WTC11 (cell line): ENCODE measurements around the gene SEL1L. TPM values are rescaled to one million over a fixed set of nuclear protein-coding genes. Genes with fewer than 3 reads are reported as not detected.

Experiments used
- ATAC-seq: fragments of 200-7000 bp; cut with Tn5 transposase; 2 replicates; pipeline ENCODE4 v1.10.0; 2021; ENCODE audit warnings: mild to moderate bottlenecking, moderate library complexity
- CTCF ChIA-PET: fragments of 300-600 bp; sonication (Branson Sonifier 250); formaldehyde crosslinking; loops from one replicate; lab custom pipeline; 2021; ENCODE audit warnings: antibody characterized with exemption; lab: Charles Lee
- POLR2A ChIA-PET: fragments of 350-600 bp; sonication (Branson Sonifier 250); formaldehyde crosslinking; loops from one replicate; lab custom pipeline; 2021; ENCODE audit warnings: antibody characterized with exemption; lab: Charles Lee
- DNase-seq: peaks from one replicate; pipeline ENCODE4 v3.0.0; 2021; ENCODE audit warnings: low spot score
- H3K27ac Mint-ChIP-seq: 2 replicates; pipeline ENCODE4 v1.8.0; 2021; ENCODE audit warnings: mixed read lengths
- H3K27me3 Mint-ChIP-seq: 2 replicates; pipeline ENCODE4 v1.8.0; 2021; ENCODE audit warnings: low read depth, mild to moderate bottlenecking, moderate library complexity, mixed read lengths
- H3K36me3 Mint-ChIP-seq: 2 replicates; pipeline ENCODE4 v1.8.0; 2021; ENCODE audit warnings: mixed read lengths
- H3K4me1 Mint-ChIP-seq: 2 replicates; pipeline ENCODE4 v1.8.0; 2022; ENCODE audit warnings: mixed read lengths
- H3K4me3 Mint-ChIP-seq: 2 replicates; pipeline ENCODE4 v1.8.0; 2021; ENCODE audit warnings: mild to moderate bottlenecking, moderate library complexity, mixed read lengths
- H3K9me3 Mint-ChIP-seq: 2 replicates; pipeline ENCODE4 v1.8.0; 2021; ENCODE audit warnings: mixed read lengths
- ESRRA ChIP-seq: sonication (generic); formaldehyde crosslinking; IDR thresholded peaks from 2 replicates; pipeline ENCODE4 v1.8.1; 2022; ENCODE audit warnings: mild to moderate bottlenecking, missing genetic modification reagents, borderline replicate concordance
- FOXJ3 ChIP-seq: sonication (generic); formaldehyde crosslinking; IDR thresholded peaks from 2 replicates; pipeline ENCODE4 v1.9.0; 2021; ENCODE audit warnings: missing genetic modification reagents, mild to moderate bottlenecking, borderline replicate concordance
- FOXP1 ChIP-seq: sonication (generic); formaldehyde crosslinking; IDR thresholded peaks from 2 replicates; pipeline ENCODE4 v1.8.0; 2022; ENCODE audit warnings: missing genetic modification reagents, mild to moderate bottlenecking, moderate library complexity, borderline replicate concordance
- GRHL2 ChIP-seq: fragments of 250-450 bp; sonication (Bioruptor Pico); IDR thresholded peaks from 2 replicates; pipeline ENCODE4 v1.8.0; 2022; ENCODE audit warnings: mild to moderate bottlenecking, moderate library complexity; ENCODE audit not compliant: insufficient replicate concordance, severe bottlenecking
- MLX ChIP-seq: sonication (generic); formaldehyde crosslinking; IDR thresholded peaks from 2 replicates; pipeline ENCODE4 v1.8.1; 2023; ENCODE audit warnings: mild to moderate bottlenecking, missing genetic modification reagents, moderate library complexity
- NFE2L1 ChIP-seq: sonication (generic); formaldehyde crosslinking; IDR thresholded peaks from 2 replicates; pipeline ENCODE4 v1.8.1; 2023; ENCODE audit warnings: missing genetic modification reagents
- NFYB ChIP-seq: sonication (generic); formaldehyde crosslinking; conservative IDR thresholded peaks from 2 replicates; pipeline ENCODE4 v1.8.0; 2022; ENCODE audit warnings: low read depth, missing genetic modification reagents
- PRRX2 ChIP-seq: fragments of 250-450 bp; sonication (Bioruptor Pico); IDR thresholded peaks from 2 replicates; pipeline ENCODE4 v1.8.0; 2021; ENCODE audit warnings: mild to moderate bottlenecking
- RELA ChIP-seq: sonication (generic); formaldehyde crosslinking; IDR thresholded peaks from 2 replicates; pipeline ENCODE4 v1.8.1; 2022; ENCODE audit warnings: missing genetic modification reagents, mild to moderate bottlenecking, borderline replicate concordance
- RORB ChIP-seq: fragments of 250-450 bp; sonication (Bioruptor Pico); IDR thresholded peaks from 2 replicates; pipeline ENCODE4 v1.9.0; 2021; ENCODE audit warnings: mild to moderate bottlenecking
- SMAD4 ChIP-seq: sonication (generic); formaldehyde crosslinking; IDR thresholded peaks from 2 replicates; pipeline ENCODE4 v1.8.0; 2022; ENCODE audit warnings: mild to moderate bottlenecking, missing genetic modification reagents
- USF1 ChIP-seq: sonication (generic); formaldehyde crosslinking; IDR thresholded peaks from 2 replicates; pipeline ENCODE4 v1.8.0; 2022; ENCODE audit warnings: mild to moderate bottlenecking, missing genetic modification reagents
- ZNF281 ChIP-seq: sonication (generic); formaldehyde crosslinking; IDR thresholded peaks from 2 replicates; pipeline ENCODE4 v1.8.0; 2023; ENCODE audit warnings: mild to moderate bottlenecking, missing genetic modification reagents
- total RNA-seq: library from RNA; stranded (reverse); gene quantifications from 3 replicates; pipeline ENCODE4 v1.2.3, GENCODE V29; 2021
- TF ChIP-seq, protein P1 (sequence below): fragments of 250-450 bp; sonication (Bioruptor Pico); IDR thresholded peaks from 2 replicates; pipeline ENCODE4 v1.9.0; 2021; ENCODE audit warnings: mild to moderate bottlenecking
- TF ChIP-seq, protein P2 (sequence below): sonication (generic); formaldehyde crosslinking; IDR thresholded peaks from 2 replicates; pipeline ENCODE4 v1.8.0; 2022; ENCODE audit warnings: missing genetic modification reagents
- TF ChIP-seq, protein P3 (sequence below): fragments of 250-450 bp; sonication (Bioruptor Pico); conservative IDR thresholded peaks from 2 replicates; pipeline ENCODE4 v1.9.0; 2021; ENCODE audit warnings: mild to moderate bottlenecking

The SEL1L gene
- total RNA-seq, 1 experiment from 2014 or later, result 29.1 TPM

- H3K9me3 Mint-ChIP-seq, result no peaks in the 10 kb centered on the region
- peaks cover 19% of the 10 kb centered on the region for H3K4me1 Mint-ChIP-seq
- no peak for DNase-seq
- CTCF ChIA-PET, result no interaction called here
- H3K27ac Mint-ChIP-seq, result no peak overlapping the region
- TF ChIP-seq FOXP1 (CRISPR knock-in tag), result no peak
- TF ChIP-seq SMAD4 (CRISPR knock-in tag), result no peak
- no peak for TF ChIP-seq ZNF281 (CRISPR knock-in tag)
- TF ChIP-seq, protein P1, sequence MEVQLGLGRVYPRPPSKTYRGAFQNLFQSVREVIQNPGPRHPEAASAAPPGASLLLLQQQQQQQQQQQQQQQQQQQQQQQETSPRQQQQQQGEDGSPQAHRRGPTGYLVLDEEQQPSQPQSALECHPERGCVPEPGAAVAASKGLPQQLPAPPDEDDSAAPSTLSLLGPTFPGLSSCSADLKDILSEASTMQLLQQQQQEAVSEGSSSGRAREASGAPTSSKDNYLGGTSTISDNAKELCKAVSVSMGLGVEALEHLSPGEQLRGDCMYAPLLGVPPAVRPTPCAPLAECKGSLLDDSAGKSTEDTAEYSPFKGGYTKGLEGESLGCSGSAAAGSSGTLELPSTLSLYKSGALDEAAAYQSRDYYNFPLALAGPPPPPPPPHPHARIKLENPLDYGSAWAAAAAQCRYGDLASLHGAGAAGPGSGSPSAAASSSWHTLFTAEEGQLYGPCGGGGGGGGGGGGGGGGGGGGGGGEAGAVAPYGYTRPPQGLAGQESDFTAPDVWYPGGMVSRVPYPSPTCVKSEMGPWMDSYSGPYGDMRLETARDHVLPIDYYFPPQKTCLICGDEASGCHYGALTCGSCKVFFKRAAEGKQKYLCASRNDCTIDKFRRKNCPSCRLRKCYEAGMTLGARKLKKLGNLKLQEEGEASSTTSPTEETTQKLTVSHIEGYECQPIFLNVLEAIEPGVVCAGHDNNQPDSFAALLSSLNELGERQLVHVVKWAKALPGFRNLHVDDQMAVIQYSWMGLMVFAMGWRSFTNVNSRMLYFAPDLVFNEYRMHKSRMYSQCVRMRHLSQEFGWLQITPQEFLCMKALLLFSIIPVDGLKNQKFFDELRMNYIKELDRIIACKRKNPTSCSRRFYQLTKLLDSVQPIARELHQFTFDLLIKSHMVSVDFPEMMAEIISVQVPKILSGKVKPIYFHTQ, result no peak
- no peak for TF ChIP-seq PRRX2
- ATAC-seq, result no peak
- no peaks in the 10 kb centered on the region for H3K27me3 Mint-ChIP-seq
- H3K4me3 Mint-ChIP-seq, result no peak overlapping the region
- H3K36me3 Mint-ChIP-seq, result peaks cover 32% of the 10 kb centered on the region
- POLR2A ChIA-PET, result no interaction called here
Measured at GRCh38 chr14:81506487-81506886, 27.2 kb downstream of the SEL1L start.

GRCh38 chr14:81504864-81505263, 28.8 kb downstream of the SEL1L start:
- peaks cover 32% of the 10 kb centered on the region for H3K36me3 Mint-ChIP-seq
- TF ChIP-seq RORB (CRISPR knock-in tag) (no peak), MLX (CRISPR knock-in tag) (no peak), ESRRA (CRISPR knock-in tag) (no peak), RELA (CRISPR knock-in tag) (no peak), NFE2L1 (no peak), FOXP1 (CRISPR knock-in tag) (no peak), NFYB (no peak), USF1 (CRISPR knock-in tag) (no peak), FOXJ3 (CRISPR knock-in tag) (no peak), GRHL2 (no peak)
- TF ChIP-seq, protein P2, sequence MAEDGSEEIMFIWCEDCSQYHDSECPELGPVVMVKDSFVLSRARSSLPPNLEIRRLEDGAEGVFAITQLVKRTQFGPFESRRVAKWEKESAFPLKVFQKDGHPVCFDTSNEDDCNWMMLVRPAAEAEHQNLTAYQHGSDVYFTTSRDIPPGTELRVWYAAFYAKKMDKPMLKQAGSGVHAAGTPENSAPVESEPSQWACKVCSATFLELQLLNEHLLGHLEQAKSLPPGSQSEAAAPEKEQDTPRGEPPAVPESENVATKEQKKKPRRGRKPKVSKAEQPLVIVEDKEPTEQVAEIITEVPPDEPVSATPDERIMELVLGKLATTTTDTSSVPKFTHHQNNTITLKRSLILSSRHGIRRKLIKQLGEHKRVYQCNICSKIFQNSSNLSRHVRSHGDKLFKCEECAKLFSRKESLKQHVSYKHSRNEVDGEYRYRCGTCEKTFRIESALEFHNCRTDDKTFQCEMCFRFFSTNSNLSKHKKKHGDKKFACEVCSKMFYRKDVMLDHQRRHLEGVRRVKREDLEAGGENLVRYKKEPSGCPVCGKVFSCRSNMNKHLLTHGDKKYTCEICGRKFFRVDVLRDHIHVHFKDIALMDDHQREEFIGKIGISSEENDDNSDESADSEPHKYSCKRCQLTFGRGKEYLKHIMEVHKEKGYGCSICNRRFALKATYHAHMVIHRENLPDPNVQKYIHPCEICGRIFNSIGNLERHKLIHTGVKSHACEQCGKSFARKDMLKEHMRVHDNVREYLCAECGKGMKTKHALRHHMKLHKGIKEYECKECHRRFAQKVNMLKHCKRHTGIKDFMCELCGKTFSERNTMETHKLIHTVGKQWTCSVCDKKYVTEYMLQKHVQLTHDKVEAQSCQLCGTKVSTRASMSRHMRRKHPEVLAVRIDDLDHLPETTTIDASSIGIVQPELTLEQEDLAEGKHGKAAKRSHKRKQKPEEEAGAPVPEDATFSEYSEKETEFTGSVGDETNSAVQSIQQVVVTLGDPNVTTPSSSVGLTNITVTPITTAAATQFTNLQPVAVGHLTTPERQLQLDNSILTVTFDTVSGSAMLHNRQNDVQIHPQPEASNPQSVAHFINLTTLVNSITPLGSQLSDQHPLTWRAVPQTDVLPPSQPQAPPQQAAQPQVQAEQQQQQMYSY, result no peak
- TF ChIP-seq, protein P3, sequence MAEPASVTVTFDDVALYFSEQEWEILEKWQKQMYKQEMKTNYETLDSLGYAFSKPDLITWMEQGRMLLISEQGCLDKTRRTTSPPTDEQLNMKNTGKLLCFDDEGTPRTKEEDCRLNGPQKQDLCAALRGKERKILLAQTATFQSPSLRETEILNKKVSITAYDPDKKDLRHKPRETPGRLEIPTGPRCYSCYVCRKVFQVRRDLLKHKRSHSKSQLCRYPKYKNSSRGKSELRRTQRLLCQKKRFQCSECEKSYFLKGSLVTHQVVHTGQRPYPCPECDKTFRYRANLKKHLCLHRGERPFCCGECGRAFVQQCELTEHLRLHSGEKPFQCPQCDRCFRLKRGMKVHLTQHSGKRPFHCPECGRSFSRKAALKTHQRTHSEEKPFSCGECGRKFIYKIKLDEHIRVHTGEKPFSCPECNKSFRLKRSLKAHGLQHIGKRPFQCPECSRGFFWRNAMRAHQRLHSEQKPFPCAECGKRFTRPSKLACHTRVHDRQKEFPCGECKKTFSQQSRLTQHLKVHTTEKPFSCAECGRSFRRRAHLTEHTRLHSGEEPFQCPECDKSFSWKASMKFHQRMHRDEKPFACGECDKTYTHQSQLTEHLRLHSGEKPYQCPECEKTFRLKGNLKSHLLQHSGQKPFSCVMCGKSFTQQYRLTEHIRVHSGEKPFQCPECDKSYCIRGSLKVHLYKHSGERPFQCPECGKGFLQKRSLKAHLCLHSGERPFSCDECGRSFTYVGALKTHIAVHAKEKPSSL (CRISPR knock-in tag), result no peak
- no peaks in the 10 kb centered on the region for H3K27me3 Mint-ChIP-seq
- no peaks in the 10 kb centered on the region for H3K9me3 Mint-ChIP-seq
- DNase-seq, result no peak
- ATAC-seq, result no peak
- CTCF ChIA-PET, result no interaction called here
- POLR2A ChIA-PET, result no interaction called here
- peaks cover 6% of the 10 kb centered on the region for H3K4me1 Mint-ChIP-seq
- H3K4me3 Mint-ChIP-seq, result no peak overlapping the region
- no peak overlapping the region for H3K27ac Mint-ChIP-seq
